Astrocyte (in vitro differentiated cells and primary cell): Measurements from ENCODE around the gene MFSD6L. TPM values are rescaled to one million over a fixed set of nuclear protein-coding genes. Genes with fewer than 3 reads are reported as not detected.

Source experiments
- DNase-seq: peaks from one replicate; pipeline ENCODE4 v3.0.0-alpha.2; 2010; ENCODE audit warnings: low read depth
- FAIRE-seq: peaks from 2 replicates; lab custom pipeline; 2011; peaks lifted over from hg19 to GRCh38; lab: Jason Lieb, UNC
- H2AFZ ChIP-seq: 2 replicates; pipeline ENCODE4 v1.6.0; 2012; ENCODE audit warnings: low read depth, low read length, inconsistent platforms
- H3K27ac ChIP-seq: 2 replicates; pipeline ENCODE4 v1.5.1; 2011; ENCODE audit warnings: low read depth, low read length, inconsistent platforms
- H3K27me3 ChIP-seq: 2 replicates; pipeline ENCODE4 v1.6.0; 2011; ENCODE audit warnings: low read length, inconsistent platforms; ENCODE audit not compliant: insufficient read depth
- H3K36me3 ChIP-seq: 2 replicates; pipeline ENCODE4 v1.5.1; 2011; ENCODE audit warnings: low read length, inconsistent platforms; ENCODE audit not compliant: insufficient read depth
- H3K4me1 ChIP-seq: 2 replicates; pipeline ENCODE4 v1.5.1; 2011; ENCODE audit warnings: low read length, inconsistent platforms; ENCODE audit not compliant: insufficient read depth
- H3K4me2 ChIP-seq: 2 replicates; pipeline ENCODE4 v1.6.0; 2012; ENCODE audit warnings: low read length, inconsistent platforms
- H3K4me3 ChIP-seq: 2 replicates; pipeline ENCODE4 v1.5.1; 2011; ENCODE audit warnings: low read depth, mild to moderate bottlenecking, low read length, inconsistent platforms; ENCODE audit not compliant: insufficient read depth
- H3K79me2 ChIP-seq: 2 replicates; pipeline ENCODE4 v1.6.0; 2012; ENCODE audit warnings: mild to moderate bottlenecking, low read length, inconsistent platforms; ENCODE audit not compliant: insufficient read depth
- H3K9ac ChIP-seq: 2 replicates; pipeline ENCODE4 v1.6.0; 2012; ENCODE audit warnings: mild to moderate bottlenecking, low read length, inconsistent platforms
- H3K9me3 ChIP-seq: 2 replicates; pipeline ENCODE4 v1.5.1; 2012; ENCODE audit warnings: low read depth, mild to moderate bottlenecking, low read length, inconsistent platforms; ENCODE audit not compliant: insufficient read depth
- H4K20me1 ChIP-seq: 2 replicates; pipeline ENCODE4 v1.6.0; 2012; ENCODE audit warnings: low read length, inconsistent platforms; ENCODE audit not compliant: insufficient read depth
- H3K27ac Mint-ChIP-seq: one replicate; pipeline ENCODE4 v1.8.0; 2021; ENCODE audit warnings: mild to moderate bottlenecking, mixed read lengths; ENCODE audit not compliant: unreplicated experiment
- H3K27me3 Mint-ChIP-seq: one replicate; pipeline ENCODE4 v1.8.0; 2021; ENCODE audit warnings: low read depth, mixed read lengths; ENCODE audit not compliant: unreplicated experiment
- H3K36me3 Mint-ChIP-seq: one replicate; pipeline ENCODE4 v1.8.0; 2021; ENCODE audit warnings: low read depth, mixed read lengths; ENCODE audit not compliant: unreplicated experiment
- H3K4me1 Mint-ChIP-seq: one replicate; pipeline ENCODE4 v1.8.0; 2021; ENCODE audit warnings: low read depth, mixed read lengths; ENCODE audit not compliant: unreplicated experiment
- H3K4me3 Mint-ChIP-seq: one replicate; pipeline ENCODE4 v1.8.0; 2021; ENCODE audit warnings: mild to moderate bottlenecking, moderate library complexity, mixed read lengths; ENCODE audit not compliant: unreplicated experiment
- H3K9me3 Mint-ChIP-seq: one replicate; pipeline ENCODE4 v1.8.0; 2021; ENCODE audit warnings: mild to moderate bottlenecking, mixed read lengths; ENCODE audit not compliant: unreplicated experiment
- CTCF ChIP-seq: IDR thresholded peaks from 2 replicates; pipeline ENCODE4 v1.5.1; 2011; ENCODE audit warnings: low read depth, mild to moderate bottlenecking, inconsistent platforms, low read length, moderate library complexity; ENCODE audit not compliant: insufficient read depth
- EZH2 ChIP-seq: IDR thresholded peaks from 2 replicates; pipeline ENCODE4 v1.6.1; 2012; ENCODE audit warnings: mild to moderate bottlenecking, low read length, inconsistent platforms; ENCODE audit not compliant: insufficient read depth
- total RNA-seq: library from RNA; stranded (reverse); gene quantifications from 2 replicates; pipeline ENCODE4 v1.2.1, GENCODE V29; 2021

The MFSD6L gene
- total RNA-seq, 1 donor from 2014 or later: not detected

GRCh38 chr17:8800656-8801055 lies 1.5 kb upstream of the MFSD6L start:
- TF ChIP-seq CTCF: no peak
- TF ChIP-seq EZH2: no peak
- no peak overlapping the region for H3K4me2 ChIP-seq
- no peaks in the 10 kb centered on the region for H3K9me3 ChIP-seq
- H3K36me3 ChIP-seq: no peaks in the 10 kb centered on the region
- H3K4me1 ChIP-seq: no peaks in the 10 kb centered on the region
- H4K20me1 ChIP-seq: no peaks in the 10 kb centered on the region
- no peak for DNase-seq
- Mint-ChIP-seq H3K36me3 (peaks cover 3% of the 10 kb centered on the region), H3K4me1 (peaks cover 6% of the 10 kb centered on the region), H3K4me3 (no peak overlapping the region), H3K9me3 (peaks cover 2% of the 10 kb centered on the region), H3K27ac (no peak overlapping the region), H3K27me3 (peaks cover 55% of the 10 kb centered on the region)
- H3K4me3 ChIP-seq: no peak overlapping the region
- no peak overlapping the region for H2AFZ ChIP-seq
- H3K79me2 ChIP-seq: no peaks in the 10 kb centered on the region
- no peak for FAIRE-seq
- no peak overlapping the region for H3K9ac ChIP-seq
- H3K27me3 ChIP-seq: peaks cover 15% of the 10 kb centered on the region
- no peak overlapping the region for H3K27ac ChIP-seq

GRCh38 chr17:8799570-8800212 lies 526 bp upstream of the MFSD6L start:
- DNase-seq (no peak), FAIRE-seq (no peak)
- H3K27me3 ChIP-seq: peaks cover 15% of the 10 kb centered on the region
- H3K79me2 ChIP-seq: no peaks in the 10 kb centered on the region
- H3K36me3 ChIP-seq: no peaks in the 10 kb centered on the region
- H2AFZ ChIP-seq: no peak overlapping the region
- peak overlapping the region; percentile 3 for H3K4me3 Mint-ChIP-seq
- H3K9me3 Mint-ChIP-seq: peaks cover 2% of the 10 kb centered on the region
- TF ChIP-seq CTCF: no peak
- no peaks in the 10 kb centered on the region for H3K9me3 ChIP-seq
- H4K20me1 ChIP-seq: no peaks in the 10 kb centered on the region
- H3K27ac ChIP-seq: no peak overlapping the region
- no peaks in the 10 kb centered on the region for H3K4me1 ChIP-seq
- H3K4me2 ChIP-seq: no peak overlapping the region
- H3K36me3 Mint-ChIP-seq: peaks cover 3% of the 10 kb centered on the region
- H3K4me1 Mint-ChIP-seq: peaks cover 5% of the 10 kb centered on the region
- no peak overlapping the region for H3K4me3 ChIP-seq
- peak overlapping the region; percentile 72 for H3K27ac Mint-ChIP-seq
- peaks cover 49% of the 10 kb centered on the region for H3K27me3 Mint-ChIP-seq
- no peak overlapping the region for H3K9ac ChIP-seq

GRCh38 chr17:8798176-8798845 lies 854 bp downstream of the MFSD6L start:
- no peak for FAIRE-seq
- Histone ChIP-seq H3K36me3 (no peaks in the 10 kb centered on the region), H3K4me3 (no peak overlapping the region), H2AFZ (no peak overlapping the region), H4K20me1 (no peaks in the 10 kb centered on the region), H3K79me2 (no peaks in the 10 kb centered on the region), H3K27ac (no peak overlapping the region), H3K9me3 (no peaks in the 10 kb centered on the region), H3K27me3 (peaks cover 15% of the 10 kb centered on the region), H3K9ac (no peak overlapping the region), H3K4me1 (no peaks in the 10 kb centered on the region), H3K4me2 (no peak overlapping the region)
- Mint-ChIP-seq H3K4me3 (no peak overlapping the region), H3K27ac (no peak overlapping the region), H3K27me3 (peaks cover 47% of the 10 kb centered on the region), H3K36me3 (peaks cover 3% of the 10 kb centered on the region), H3K9me3 (peaks cover 5% of the 10 kb centered on the region), H3K4me1 (peaks cover 5% of the 10 kb centered on the region)
- DNase-seq: no peak
- TF ChIP-seq CTCF: no peak
- TF ChIP-seq EZH2: no peak
